ENCODE results near the gene IL12RB2.

- no peak for TF ChIP-seq POLR2A (IDR thresholded peaks at IDR 0.05; ENCODE audit: low read depth, low read length)
- no peak for TF ChIP-seq TAF1 (IDR thresholded peaks at IDR 0.05; ENCODE audit: low read depth, low read length)
- no peak for TF ChIP-seq SPI1 (IDR thresholded peaks at IDR 0.05; ENCODE audit: low read depth, low read length)
- no peak for TF ChIP-seq POU2F2 (IDR thresholded peaks at IDR 0.05; ENCODE audit: low read depth, low read length)
- no peak for TF ChIP-seq POLR2AphosphoS5 (IDR thresholded peaks at IDR 0.05; ENCODE audit: low read depth, low read length)
Measured at GRCh38 chr1:67312615-67313014, 4.9 kb downstream of the IL12RB2 start.

Measured in GM12891 (cell line).